K562 (cell line): Measurements from ENCODE around the gene HIP1R. TPM values are rescaled to one million over a fixed set of nuclear protein-coding genes. Genes with fewer than 3 reads are reported as not detected.
A peak's percentile ranks its signal among the peaks of the same experiment; 100 is the strongest.

Experiments
- ATAC-seq: fragments of 200-7000 bp; cut with Tn5 transposase; 3 replicates; pipeline ENCODE4 v1.9.1; 2020; ENCODE audit warnings: moderate library complexity
- BruUV-seq: library from RNA; stranded (reverse); fragments of 400-500 nt; replicated peaks from 2 replicates; lab custom pipeline; 2021; lab: Mats Ljungman, UMichigan
- CTCF ChIA-PET: fragments of 300-600 bp; formaldehyde crosslinking; extraction: SDS; loops from one replicate; lab custom pipeline; 2021; ENCODE audit warnings: low intra/inter-chr PET ratio; lab: Yijun Ruan, JAX
- POLR2A ChIA-PET: fragments of 300-600, 350-650 bp; sonication (Branson Sonifier 250); formaldehyde crosslinking; extraction: SDS; loops from one replicate; lab custom pipeline; 2021; ENCODE audit warnings: antibody characterized with exemption, inconsistent platforms; lab: Yijun Ruan, JAX
- DNase-seq, 4 experiments: peaks; one replicate each; pipeline versions ENCODE4 v3.0.0 to v3.0.0-alpha.2; 2011 to 2018; ENCODE audit warnings: low spot score in 3 of 4, mixed read lengths in 3 of 4; ENCODE audit errors: extremely low read depth in 1 of 4
- FAIRE-seq: peaks from 2 replicates; lab custom pipeline; 2011; peaks lifted over from hg19 to GRCh38; lab: Jason Lieb, UNC
- H2AFZ ChIP-seq: 2 replicates; pipeline ENCODE4 v1.6.0; 2011; ENCODE audit warnings: low read depth, low read length, control low read depth, inconsistent platforms
- H3K27ac ChIP-seq: fragments of 200-600 bp; 3 replicates; pipeline ENCODE4 v1.8.0; 2011; ENCODE audit warnings: low read depth, mild to moderate bottlenecking, control low read depth, inconsistent platforms, low read length, moderate library complexity, mixed read lengths; ENCODE audit errors: extremely low read depth
- H3K27me3 ChIP-seq, 2 experiments: fragments of 300-600 bp in 1 of 2; 2 replicates in 1 of 2; 3 replicates in 1 of 2; pipeline versions ENCODE4 v1.6.0 to v1.8.0; 2011; ENCODE audit warnings: inconsistent platforms in 2 of 2, low read length in 2 of 2, mild to moderate bottlenecking in 1 of 2, mixed read lengths in 1 of 2, moderate library complexity in 1 of 2; ENCODE audit not compliant: control insufficient read depth in 2 of 2, insufficient read depth in 2 of 2
- H3K36me3 ChIP-seq: fragments of 300-600 bp; 3 replicates; pipeline ENCODE4 v1.8.0; 2011; ENCODE audit warnings: mild to moderate bottlenecking, low read length, inconsistent platforms; ENCODE audit not compliant: control insufficient read depth, insufficient read depth
- H3K4me1 ChIP-seq, 2 experiments: fragments of 200-600 bp in 1 of 2; replicated peaks in 1 of 2; 2 replicates in 1 of 2; 3 replicates in 1 of 2; pipeline versions ENCODE4 v1.5.1 to v1.8.0; 2011; ENCODE audit warnings: inconsistent platforms in 2 of 2, low read length in 2 of 2, mild to moderate bottlenecking in 1 of 2, mixed read lengths in 1 of 2, moderate library complexity in 1 of 2; ENCODE audit not compliant: control insufficient read depth in 2 of 2, insufficient read depth in 2 of 2
- H3K4me2 ChIP-seq: 2 replicates; pipeline ENCODE4 v1.6.1; 2011; ENCODE audit warnings: low read length, control low read depth, inconsistent platforms, mixed read lengths; ENCODE audit not compliant: insufficient read depth
- H3K4me3 ChIP-seq: fragments of 200-600 bp; sonication (generic), shearing (Covaris generic); 2 replicates; pipeline ENCODE4 v1.5.1; 2016; ENCODE audit warnings: control low read depth, inconsistent platforms
- H3K79me2 ChIP-seq: fragments of 200-600 bp; 3 replicates; pipeline ENCODE4 v1.8.0; 2011; ENCODE audit warnings: low read length, inconsistent platforms; ENCODE audit not compliant: control insufficient read depth, insufficient read depth
- H3K9ac ChIP-seq, 2 experiments: 2 replicates each; pipeline versions ENCODE4 v1.6.0 to v1.6.1; 2011; ENCODE audit warnings: low read depth in 2 of 2, low read length in 2 of 2, control low read depth in 1 of 2, inconsistent platforms in 1 of 2, mild to moderate bottlenecking in 1 of 2, mixed read lengths in 1 of 2; ENCODE audit not compliant: insufficient read depth in 1 of 2
- H3K9me1 ChIP-seq: one replicate; pipeline ENCODE4 v1.6.0; 2011; ENCODE audit warnings: inconsistent platforms, mild to moderate bottlenecking, low read length, moderate library complexity; ENCODE audit not compliant: control insufficient read depth, insufficient read depth
- H3K9me3 ChIP-seq: replicated peaks from 2 replicates; pipeline ENCODE4 v1.5.1; 2011; ENCODE audit warnings: low read depth, low read length, inconsistent platforms; ENCODE audit not compliant: control insufficient read depth, insufficient read depth
- H4K20me1 ChIP-seq: replicated peaks from 2 replicates; pipeline ENCODE4 v1.6.1; 2011; ENCODE audit warnings: low read length, inconsistent platforms, mixed read lengths; ENCODE audit not compliant: control insufficient read depth, insufficient read depth
- CEBPG ChIP-seq, 3 experiments: fragments of 200-800 bp in 1 of 3; sonication (Bioruptor generic) in 1 of 3; sonication (generic) in 1 of 3; formaldehyde crosslinking in 1 of 3; IDR thresholded peaks in 2 of 3; conservative IDR thresholded peaks in 1 of 3; 2 replicates each; pipeline versions ENCODE4 v1.6.1 to v1.8.0; 2016 to 2022; ENCODE audit warnings: missing compliant biosample characterization in 2 of 3, missing genetic modification characterization in 2 of 3, mild to moderate bottlenecking in 1 of 3, missing genetic modification reagents in 1 of 3
- CTCF ChIP-seq, 3 experiments: IDR thresholded peaks in 2 of 3; conservative IDR thresholded peaks in 1 of 3; 2 replicates each; pipeline ENCODE4 v1.5.1; 2011 to 2012; ENCODE audit warnings: low read length in 3 of 3, mild to moderate bottlenecking in 3 of 3, control low read depth in 2 of 3, improper control_type of control experiment in 1 of 3, inconsistent platforms in 1 of 3, low read depth in 1 of 3, mixed read lengths in 1 of 3, moderate library complexity in 1 of 3; ENCODE audit not compliant: insufficient read depth in 2 of 3
- GATA2 ChIP-seq: sonication (generic); formaldehyde crosslinking; IDR thresholded peaks from 2 replicates; pipeline ENCODE4 v1.4.0; 2020; ENCODE audit warnings: mild to moderate bottlenecking, missing genetic modification reagents
- NCOA4 ChIP-seq: fragments of 450-650 bp; IDR thresholded peaks from 2 replicates; pipeline ENCODE4 v1.6.1; 2018; ENCODE audit warnings: mild to moderate bottlenecking; ENCODE audit not compliant: partially characterized antibody
- RUNX1 ChIP-seq: sonication (generic); IDR thresholded peaks from 2 replicates; pipeline ENCODE4 v1.6.1; 2016; ENCODE audit warnings: antibody characterized with exemption, low read depth
- TEAD1 ChIP-seq, 2 experiments: fragments of 450-650 bp in 1 of 2; sonication (generic) in 1 of 2; formaldehyde crosslinking; IDR thresholded peaks; 2 replicates each; pipeline versions ENCODE4 v1.4.0 to v1.8.0; 2020 to 2022; ENCODE audit warnings: mild to moderate bottlenecking in 2 of 2, missing genetic modification reagents in 1 of 2
- TEAD4 ChIP-seq, 2 experiments: sonication (generic) in 1 of 2; formaldehyde crosslinking in 1 of 2; IDR thresholded peaks; 2 replicates each; pipeline versions ENCODE4 v1.6.1 to v1.8.0; 2012 to 2022; ENCODE audit warnings: borderline replicate concordance in 1 of 2, inconsistent platforms in 1 of 2, low read length in 1 of 2, mild to moderate bottlenecking in 1 of 2, missing genetic modification reagents in 1 of 2
- ZNF444 ChIP-seq: fragments of 250-450 bp; sonication (Bioruptor Pico); IDR thresholded peaks from 2 replicates; pipeline ENCODE4 v1.4.0; 2020; ENCODE audit warnings: mild to moderate bottlenecking, moderate library complexity
- ZNF589 ChIP-seq: fragments of 200-800 bp; sonication (Bioruptor generic); IDR thresholded peaks from 2 replicates; pipeline ENCODE4 v1.6.1; 2016; ENCODE audit warnings: low read depth, missing genetic modification characterization, missing compliant biosample characterization
- WGBS: fragments of 100-300 bp; shearing (Covaris generic); methylation state at CpG from one replicate; pipeline ENCODE4 v1.1.6; 2016; ENCODE audit warnings: low coverage, mixed read lengths; ENCODE audit not compliant: insufficient coverage; ENCODE audit errors: missing lambda C conversion rate; 5-methylcytosine and 5-hydroxymethylcytosine counted together
- in situ Hi-C: fragments of 300-500 bp; cut with MboI; formaldehyde crosslinking; loops from 4 replicates; pipeline ENCODE4 v1.15.0; 2018; ENCODE audit warnings: inconsistent platforms, mixed read lengths
- intact Hi-C: fragments of 100-400 bp; cut with micrococcal nuclease; formaldehyde crosslinking; loops from 2 replicates; pipeline ENCODE4 v1.14.2; 2022
- polyA plus RNA-seq, 8 experiments: library from polyadenylated mRNA; depleted of rRNA in 4 of 8; stranded (reverse) in 5 of 8; unstranded in 3 of 8; fragments of >200 nt; fragmentation: Nextera tagmentation in 2 of 8; fragmentation: Illumina TruSeq in 1 of 8; extraction: Ambion mirVana in 2 of 8; extraction: Trizol in 1 of 8; gene quantifications; 2 replicates each; pipeline versions ENCODE4 v1.2.1 to v1.2.3, GENCODE V29; 2011 to 2014; ENCODE audit warnings: inconsistent platforms in 1 of 8, missing spikeins in 1 of 8
- total RNA-seq, 7 experiments: library from RNA; depleted of rRNA in 6 of 7; stranded (reverse); fragments of >200 nt in 6 of 7; fragmentation: Illumina TruSeq in 2 of 7; extraction: Trizol in 2 of 7; gene quantifications; 2 replicates each; pipeline versions ENCODE4 v1.2.1 to v1.2.3, GENCODE V29; 2011 to 2021; ENCODE audit warnings: low replicate concordance in 1 of 7
- TF ChIP-seq, protein P1 (sequence below): sonication (generic); formaldehyde crosslinking; IDR thresholded peaks from 2 replicates; pipeline ENCODE4 v1.8.1; 2023; ENCODE audit warnings: mild to moderate bottlenecking, missing genetic modification reagents

HIP1R gene
- total and polyA plus RNA-seq, 9 of the 15 experiments (the other 6 are each of a cell fraction or from before 2014, with no cell fraction given): 0.15 to 31.0 (median 14.2) TPM

DNA sequence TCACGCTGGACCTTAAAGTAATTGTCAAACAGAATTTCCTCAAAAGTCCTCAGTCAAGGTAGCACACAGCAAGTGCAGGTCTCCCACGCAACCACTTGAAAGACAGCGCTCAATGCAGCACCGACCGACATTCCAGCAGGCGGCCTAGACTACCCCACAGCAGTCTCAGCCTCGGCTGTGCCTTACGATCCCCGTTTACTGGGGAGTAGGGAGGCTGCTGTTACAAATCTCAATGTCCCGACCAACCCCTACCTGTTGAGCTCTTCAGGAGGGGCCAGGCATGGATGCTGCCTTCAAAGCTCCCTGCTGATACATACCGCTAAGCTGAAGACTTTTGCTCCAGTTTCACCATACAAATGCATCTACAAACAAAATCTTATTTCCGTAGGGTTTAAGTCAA is 38.8 kb downstream of the HIP1R start:
- no TSS peak for BruUV-seq
- Histone ChIP-seq H3K9ac (peak overlapping the region in 1 of 2 experiments; percentile 10; a peak in 1 of 4 replicates), H4K20me1 (peaks cover 40% of the 10 kb centered on the region; the same call in 1 of the 2 replicates), H3K79me2 (peaks cover 80% of the 10 kb centered on the region), H3K4me3 (no peak overlapping the region), H2AFZ (no peak overlapping the region), H3K4me1 (peaks cover 5 to 17% of the 10 kb centered on the region in 2 experiments; a peak in 3 of 5 replicates), H3K9me1 (no peaks in the 10 kb centered on the region), H3K4me2 (no peak overlapping the region), H3K27ac (no peak overlapping the region), H3K27me3 (no peaks in the 10 kb centered on the region), H3K36me3 (peaks cover 59% of the 10 kb centered on the region), H3K9me3 (no peaks in the 10 kb centered on the region)
- FAIRE-seq (no peak), DNase-seq (no peak), ATAC-seq (peak; percentile 69)
- intact Hi-C loops (no loop called here), in situ Hi-C loops (loop anchor here (10.0 kb wide), 1 partner anchor 361 kb away; the partner anchor contains the start of genes MPHOSPH9 and MTRFR)
- WGBS: 60% methylated on average over 12 of the region's 12 CpGs
- CTCF ChIA-PET: no interaction called here
- POLR2A ChIA-PET: interaction anchor here (1.8 to 2.5 kb wide), 2 partner anchors 9 to 10 kb away, joined by 5 to 8 read pairs; no protein-coding TSS in a partner anchor
- TF ChIP-seq NCOA4: no peak
- no peak for TF ChIP-seq ZNF444 (CRISPR knock-in tag)
- no peak for TF ChIP-seq ZNF589 (CRISPR knock-in tag)
- peak in 1 of 3 experiments; percentile 17; a peak in 1 of 6 replicates for TF ChIP-seq CTCF (IDR thresholded peaks at IDR 0.05 in 2 of 3, conservative IDR thresholded peaks at IDR 0.05 in 1 of 3; ENCODE audit: insufficient read depth in 2 of 3, low read depth in 1 of 3, low read length in 3 of 3)
- TF ChIP-seq RUNX1: no peak
- TF ChIP-seq, protein P1, sequence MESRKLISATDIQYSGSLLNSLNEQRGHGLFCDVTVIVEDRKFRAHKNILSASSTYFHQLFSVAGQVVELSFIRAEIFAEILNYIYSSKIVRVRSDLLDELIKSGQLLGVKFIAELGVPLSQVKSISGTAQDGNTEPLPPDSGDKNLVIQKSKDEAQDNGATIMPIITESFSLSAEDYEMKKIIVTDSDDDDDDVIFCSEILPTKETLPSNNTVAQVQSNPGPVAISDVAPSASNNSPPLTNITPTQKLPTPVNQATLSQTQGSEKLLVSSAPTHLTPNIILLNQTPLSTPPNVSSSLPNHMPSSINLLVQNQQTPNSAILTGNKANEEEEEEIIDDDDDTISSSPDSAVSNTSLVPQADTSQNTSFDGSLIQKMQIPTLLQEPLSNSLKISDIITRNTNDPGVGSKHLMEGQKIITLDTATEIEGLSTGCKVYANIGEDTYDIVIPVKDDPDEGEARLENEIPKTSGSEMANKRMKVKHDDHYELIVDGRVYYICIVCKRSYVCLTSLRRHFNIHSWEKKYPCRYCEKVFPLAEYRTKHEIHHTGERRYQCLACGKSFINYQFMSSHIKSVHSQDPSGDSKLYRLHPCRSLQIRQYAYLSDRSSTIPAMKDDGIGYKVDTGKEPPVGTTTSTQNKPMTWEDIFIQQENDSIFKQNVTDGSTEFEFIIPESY (CRISPR knock-in tag): peak; percentile 100
- TF ChIP-seq GATA2 (CRISPR knock-in tag): no peak
- no peak for TF ChIP-seq TEAD4 (IDR thresholded peaks at IDR 0.05; ENCODE audit: low read length)
- TF ChIP-seq TEAD4 (CRISPR knock-in tag; IDR thresholded peaks at IDR 0.05; ENCODE audit: borderline replicate concordance): 0 out of 2 replicates have a peak, but pooled peaks have one; percentile 59
- 0 out of 2 replicates have a peak, but pooled peaks have one; percentile 35 for TF ChIP-seq CEBPG (CRISPR knock-in tag; IDR thresholded peaks at IDR 0.05)
- TF ChIP-seq CEBPG (tag; conservative IDR thresholded peaks at IDR 0.05 in 1 of 2, IDR thresholded peaks at IDR 0.05 in 1 of 2): no peak
- TF ChIP-seq TEAD1 (CRISPR knock-in tag; IDR thresholded peaks at IDR 0.05): peak in 1 of 2 experiments; percentile 71; a peak in 1 of 4 replicates
